ENCODE measurements around the gene TSPAN12.

- TF ChIP-seq CTCF (conservative IDR thresholded peaks at IDR 0.05; ENCODE audit: low read length) (no peak), EZH2phosphoT487 (IDR thresholded peaks at IDR 0.05; ENCODE audit: borderline replicate concordance) (no peak)
Measured at GRCh38 chr7:120829487-120829886, 28.5 kb downstream of the TSPAN12 start.

Data from Loucy (cell line).